GM12865 (cell line): ENCODE data around the gene GAK.

Experiments used
- DNase-seq: peaks from one replicate; pipeline ENCODE4 v3.0.0; 2010; ENCODE audit warnings: low read depth
- H3K4me3 ChIP-seq: 2 replicates; pipeline ENCODE4 v1.5.1; 2011; ENCODE audit warnings: mild to moderate bottlenecking, low read depth, low read length, control low read depth
- CTCF ChIP-seq: IDR thresholded peaks from 2 replicates; pipeline ENCODE4 v1.5.1; 2011; ENCODE audit warnings: low read length, control low read depth, low read depth, inconsistent platforms; ENCODE audit not compliant: insufficient read depth; ENCODE audit errors: missing control alignments

The GAK gene

DNA sequence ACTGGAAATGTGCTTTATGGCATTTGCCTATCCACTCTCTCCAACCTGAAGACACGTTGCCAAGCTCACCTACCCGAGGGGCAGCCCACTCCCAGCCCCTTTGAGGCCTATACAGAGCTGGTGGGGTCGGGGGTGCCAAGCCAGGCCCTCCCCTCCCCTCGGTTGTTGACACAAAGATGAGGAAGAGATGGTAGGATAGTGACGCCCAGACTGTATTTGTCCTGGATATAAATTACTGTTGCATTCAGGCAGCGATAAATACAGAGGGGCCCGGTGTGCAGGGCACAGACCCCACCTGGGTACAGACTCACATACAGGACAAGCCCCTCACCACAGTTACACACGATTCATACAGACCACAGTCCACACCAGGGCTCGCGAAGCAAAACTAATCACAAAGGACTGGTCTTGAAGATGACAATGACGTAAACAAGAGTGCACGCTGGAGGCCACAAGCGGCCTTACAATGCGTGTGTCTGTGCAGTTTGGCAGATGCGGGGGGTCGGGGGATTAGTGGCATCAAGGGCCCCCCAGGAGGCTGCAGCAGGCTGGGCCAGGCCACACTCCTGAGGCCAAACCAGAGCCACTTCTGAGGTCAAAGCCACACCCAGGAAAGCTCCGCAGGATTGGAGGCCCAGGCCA lies 26.7 kb upstream of the GAK start:
- no peak for TF ChIP-seq CTCF
- DNase-seq, result no peak
- H3K4me3 ChIP-seq, result no peak overlapping the region

GRCh38 chr4:958314-958665 lies 26.2 kb upstream of the GAK start:
- no peak for DNase-seq
- no peak overlapping the region for H3K4me3 ChIP-seq
- TF ChIP-seq CTCF, result no peak

- DNase-seq, result no peak
- TF ChIP-seq CTCF, result no peak
- no peak overlapping the region for H3K4me3 ChIP-seq
Observed at GRCh38 chr4:957581-958313, 25.6 kb upstream of the GAK start.

- TF ChIP-seq CTCF, result no peak
- H3K4me3 ChIP-seq, result no peak overlapping the region
- DNase-seq, result no peak
Observed at GRCh38 chr4:957231-957580, 25.1 kb upstream of the GAK start.

DNA sequence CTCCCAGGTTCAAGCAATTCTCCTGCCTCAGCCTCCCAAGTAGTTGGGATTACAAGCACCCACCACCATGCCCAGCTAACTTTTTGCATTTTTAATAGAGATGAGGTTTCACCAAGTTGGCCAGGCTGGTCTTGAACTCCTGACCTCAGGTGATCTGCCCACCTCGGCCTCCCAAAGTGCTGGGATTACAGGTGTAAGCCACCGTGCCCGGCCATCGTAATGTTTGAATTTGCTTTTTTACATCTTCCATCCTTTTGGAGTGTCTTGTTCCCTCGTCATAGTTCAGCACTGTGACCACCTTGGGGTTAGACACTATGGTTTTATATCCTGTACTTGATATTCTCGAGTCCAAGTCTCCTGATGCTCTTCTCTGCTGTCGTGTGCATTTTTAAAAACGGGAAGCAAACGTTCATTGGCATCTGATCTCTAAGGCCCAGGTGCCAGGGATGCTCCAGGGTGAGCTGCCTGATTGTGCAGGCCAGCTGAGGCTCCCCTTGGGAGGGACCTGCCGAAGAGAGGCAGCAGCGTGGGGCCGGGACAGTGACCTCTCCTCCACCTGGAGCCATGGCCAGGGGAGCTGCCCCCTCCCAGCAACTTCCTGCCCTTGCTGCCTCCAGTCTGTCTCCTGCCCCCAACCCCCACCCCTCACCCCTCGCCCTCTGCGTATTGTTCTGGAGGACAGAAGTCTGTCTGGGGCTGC lies 24.6 kb upstream of the GAK start:
- DNase-seq, result no peak
- no peak overlapping the region for H3K4me3 ChIP-seq
- TF ChIP-seq CTCF, result no peak

DNA sequence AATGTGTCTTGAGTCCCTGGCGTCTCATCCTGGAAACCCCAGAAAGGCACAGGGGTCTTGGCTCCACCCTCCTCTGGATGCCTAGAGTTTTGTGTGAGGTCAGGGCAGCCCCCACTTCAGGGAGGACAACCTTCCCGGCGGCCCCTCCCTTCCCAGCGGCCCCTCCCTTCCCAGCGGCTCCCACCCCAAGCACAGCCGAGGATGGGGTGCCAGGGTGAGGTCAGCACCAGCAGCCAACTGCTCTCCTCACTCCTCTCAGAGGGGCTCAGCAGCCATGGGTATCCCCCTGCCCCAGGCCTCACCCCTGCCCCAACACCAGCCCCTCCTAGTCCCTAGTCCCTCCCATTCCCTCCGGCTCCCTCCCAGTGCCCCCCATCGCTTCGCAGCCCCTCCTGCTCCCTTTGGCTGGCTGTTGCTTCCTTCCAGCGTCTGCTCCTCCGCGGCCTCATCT lies 23.8 kb upstream of the GAK start:
- no peak for TF ChIP-seq CTCF
- no peak for DNase-seq
- H3K4me3 ChIP-seq, result no peak overlapping the region
